ENCODE results near the gene ROR2. TPM values are rescaled to one million over a fixed set of nuclear protein-coding genes. Genes with fewer than 3 reads are reported as not detected.

Gene ROR2
- total RNA-seq, 3 donors from 2014 or later (not counting 1 experiment from before 2014, with no cell fraction given), result 1.7 TPM; not detected in 2

- no peak overlapping the region for H3K4me3 Mint-ChIP-seq
- intact Hi-C loops (cut with micrococcal nuclease), result no loop called here
- Histone ChIP-seq H3K4me3 (ENCODE audit: low read length) (no peak overlapping the region), H3K27me3 (ENCODE audit: control insufficient read depth, insufficient read depth, low read length) (no peaks in the 10 kb centered on the region), H3K4me1 (ENCODE audit: control insufficient read depth, insufficient read depth, low read length) (no peaks in the 10 kb centered on the region), H3K36me3 (ENCODE audit: control insufficient read depth, insufficient read depth, low read length) (no peaks in the 10 kb centered on the region), H3K27ac (ENCODE audit: low read length) (no peak overlapping the region), H3K9me3 (ENCODE audit: control insufficient read depth, insufficient read depth, low read length) (no peaks in the 10 kb centered on the region)
- DNase-seq (no peak), ATAC-seq (no peak)
- no peak for TF ChIP-seq CTCF (IDR thresholded peaks at IDR 0.05)
- no peaks in the 10 kb centered on the region for H3K36me3 Mint-ChIP-seq
- WGBS (ENCODE audit: insufficient coverage), result 96% methylated on average over 3 of the region's 3 CpGs
- H3K4me1 Mint-ChIP-seq, result no peaks in the 10 kb centered on the region
- no peak overlapping the region for H3K27ac Mint-ChIP-seq
- H3K27me3 Mint-ChIP-seq (ENCODE audit: low read depth in 2 of 2), result peaks cover 24 to 59% of the 10 kb centered on the region in 2 donors
- H3K9me3 Mint-ChIP-seq, result no peaks in the 10 kb centered on the region
These were observed 346.1 kb downstream of the ROR2 start for GRCh38 chr9:91603932-91604331.

- H3K36me3 Mint-ChIP-seq, result no peaks in the 10 kb centered on the region
- Histone ChIP-seq H3K27ac (ENCODE audit: low read length) (no peak overlapping the region), H3K4me3 (ENCODE audit: low read length) (no peak overlapping the region), H3K27me3 (ENCODE audit: control insufficient read depth, insufficient read depth, low read length) (no peaks in the 10 kb centered on the region), H3K9me3 (ENCODE audit: control insufficient read depth, insufficient read depth, low read length) (no peaks in the 10 kb centered on the region), H3K36me3 (ENCODE audit: control insufficient read depth, insufficient read depth, low read length) (no peaks in the 10 kb centered on the region), H3K4me1 (ENCODE audit: control insufficient read depth, insufficient read depth, low read length) (no peaks in the 10 kb centered on the region)
- WGBS (ENCODE audit: insufficient coverage), result 96% methylated on average over 2 of the region's 3 CpGs
- no peaks in the 10 kb centered on the region for H3K4me1 Mint-ChIP-seq
- intact Hi-C loops (cut with micrococcal nuclease), result no loop called here
- ATAC-seq, result no peak
- H3K27ac Mint-ChIP-seq, result no peak overlapping the region
- no peak for TF ChIP-seq CTCF (IDR thresholded peaks at IDR 0.05)
- H3K27me3 Mint-ChIP-seq (ENCODE audit: low read depth in 2 of 2), result peaks cover 22 to 49% of the 10 kb centered on the region in 2 donors
- no peak overlapping the region for H3K4me3 Mint-ChIP-seq
- DNase-seq, result no peak
- no peaks in the 10 kb centered on the region for H3K9me3 Mint-ChIP-seq
These were observed 350.5 kb downstream of the ROR2 start for GRCh38 chr9:91599564-91599963.

- ATAC-seq, result no peak
- no peaks in the 10 kb centered on the region for H3K36me3 ChIP-seq (ENCODE audit: control insufficient read depth, insufficient read depth, low read length)
- no peak overlapping the region for H3K27ac ChIP-seq (ENCODE audit: low read length)
- TF ChIP-seq CTCF (IDR thresholded peaks at IDR 0.05), result no peak
- no peaks in the 10 kb centered on the region for H3K27me3 ChIP-seq (ENCODE audit: control insufficient read depth, insufficient read depth, low read length)
- no peaks in the 10 kb centered on the region for H3K9me3 Mint-ChIP-seq
- intact Hi-C loops (cut with micrococcal nuclease), result no loop called here
- 55% methylated on average over 3 of the region's 3 CpGs for WGBS (ENCODE audit: insufficient coverage)
- H3K4me1 Mint-ChIP-seq, result no peaks in the 10 kb centered on the region
- H3K4me3 Mint-ChIP-seq, result no peak overlapping the region
- no peaks in the 10 kb centered on the region for H3K4me1 ChIP-seq (ENCODE audit: control insufficient read depth, insufficient read depth, low read length)
- H3K4me3 ChIP-seq (ENCODE audit: low read length), result no peak overlapping the region
- no peaks in the 10 kb centered on the region for H3K36me3 Mint-ChIP-seq
- no peak overlapping the region for H3K27ac Mint-ChIP-seq
- no peak for DNase-seq
- H3K9me3 ChIP-seq (ENCODE audit: control insufficient read depth, insufficient read depth, low read length), result no peaks in the 10 kb centered on the region
- peaks cover 16 to 25% of the 10 kb centered on the region in 2 donors for H3K27me3 Mint-ChIP-seq (ENCODE audit: low read depth in 2 of 2)
These were observed 358.4 kb downstream of the ROR2 start for GRCh38 chr9:91591627-91592026.

GRCh38 chr9:91589101-91589553 is 360.9 kb downstream of the ROR2 start:
- Histone ChIP-seq H3K27me3 (ENCODE audit: control insufficient read depth, insufficient read depth, low read length) (no peaks in the 10 kb centered on the region), H3K9me3 (ENCODE audit: control insufficient read depth, insufficient read depth, low read length) (no peaks in the 10 kb centered on the region), H3K4me1 (ENCODE audit: control insufficient read depth, insufficient read depth, low read length) (no peaks in the 10 kb centered on the region), H3K27ac (ENCODE audit: low read length) (no peak overlapping the region), H3K4me3 (ENCODE audit: low read length) (no peak overlapping the region), H3K36me3 (ENCODE audit: control insufficient read depth, insufficient read depth, low read length) (no peaks in the 10 kb centered on the region)
- H3K27me3 Mint-ChIP-seq (ENCODE audit: low read depth in 2 of 2), result peaks cover 0 to 15% of the 10 kb centered on the region in 2 donors
- intact Hi-C loops (cut with micrococcal nuclease), result no loop called here
- H3K4me1 Mint-ChIP-seq, result no peaks in the 10 kb centered on the region
- WGBS (ENCODE audit: insufficient coverage), result 60% methylated on average over 6 of the region's 7 CpGs
- no peak for TF ChIP-seq CTCF (IDR thresholded peaks at IDR 0.05)
- ATAC-seq (no peak), DNase-seq (no peak)
- H3K27ac Mint-ChIP-seq, result no peak overlapping the region
- H3K9me3 Mint-ChIP-seq, result no peaks in the 10 kb centered on the region
- H3K4me3 Mint-ChIP-seq, result no peak overlapping the region
- H3K36me3 Mint-ChIP-seq, result no peaks in the 10 kb centered on the region

Data from natural killer cell (primary cell).